Activated B cell treated with CpG ODN at 0.5 μM for 24 hours (primary cell): ENCODE data around the gene PTBP3. TPM values are rescaled to one million over a fixed set of nuclear protein-coding genes. Genes with fewer than 3 reads are reported as not detected.

Experiments
- ATAC-seq: fragments of 200-7000 bp; cut with Tn5 transposase; one replicate; pipeline ENCODE4 v1.10.0; 2021; ENCODE audit warnings: low read depth, mild to moderate bottlenecking, moderate library complexity
- CTCF ChIA-PET: fragments of 350-600 bp; sonication (Branson Sonifier 250); formaldehyde crosslinking; loops from one replicate; lab custom pipeline; 2021; ENCODE audit warnings: antibody characterized with exemption; lab: Charles Lee
- POLR2A ChIA-PET: fragments of 350-600 bp; sonication (Branson Sonifier 250); formaldehyde crosslinking; loops from one replicate; lab custom pipeline; 2021; ENCODE audit warnings: antibody characterized with exemption; lab: Charles Lee
- DNase-seq: peaks from one replicate; pipeline ENCODE4 v3.0.0; 2022
- H3K27ac Mint-ChIP-seq: one replicate; pipeline ENCODE4 v1.8.0; 2020; ENCODE audit warnings: mixed read lengths
- H3K27me3 Mint-ChIP-seq: one replicate; pipeline ENCODE4 v1.8.0; 2021; ENCODE audit warnings: mixed read lengths
- H3K36me3 Mint-ChIP-seq: one replicate; pipeline ENCODE4 v1.8.0; 2021; ENCODE audit warnings: low read depth, mixed read lengths
- H3K4me1 Mint-ChIP-seq: one replicate; pipeline ENCODE4 v1.8.0; 2021; ENCODE audit warnings: mixed read lengths
- H3K4me3 Mint-ChIP-seq: one replicate; pipeline ENCODE4 v1.8.0; 2020; ENCODE audit warnings: mild to moderate bottlenecking, mixed read lengths
- H3K9me3 Mint-ChIP-seq: one replicate; pipeline ENCODE4 v1.8.0; 2020; ENCODE audit warnings: mixed read lengths
- CTCF ChIP-seq: fragments of 200-600 bp; IDR thresholded peaks from one replicate; pipeline ENCODE4 v1.8.0; 2022; ENCODE audit warnings: antibody characterized with exemption, mild to moderate bottlenecking
- intact Hi-C: fragments of 100-400 bp; cut with micrococcal nuclease; formaldehyde crosslinking; loops from one replicate; pipeline ENCODE4 v1.15.1; 2024
- total RNA-seq: library from RNA; stranded (reverse); gene quantifications from 2 replicates; pipeline ENCODE4 v1.2.3, GENCODE V29; 2022

The PTBP3 gene
- total RNA-seq, 1 donor from 2014 or later = 106 TPM

GRCh38 chr9:112252194-112252593 is 81.2 kb downstream of the PTBP3 start:
- POLR2A ChIA-PET = interaction anchor here (0.6 kb wide), 1 partner anchor 82 kb away, joined by 5 read pairs; no protein-coding TSS in a partner anchor
- ATAC-seq (no peak), DNase-seq (no peak)
- H3K27ac Mint-ChIP-seq = no peak overlapping the region
- peaks cover 2% of the 10 kb centered on the region for H3K9me3 Mint-ChIP-seq
- peaks cover 66% of the 10 kb centered on the region for H3K36me3 Mint-ChIP-seq
- no peak overlapping the region for H3K4me3 Mint-ChIP-seq
- H3K4me1 Mint-ChIP-seq = peaks cover 8% of the 10 kb centered on the region
- intact Hi-C loops = loop anchor here (5.0 kb wide), 1 partner anchor 35 kb away; no protein-coding TSS in a partner anchor
- no peak for TF ChIP-seq CTCF
- H3K27me3 Mint-ChIP-seq = no peaks in the 10 kb centered on the region
- CTCF ChIA-PET = no interaction called here

- Mint-ChIP-seq H3K36me3 (peaks cover 67% of the 10 kb centered on the region), H3K4me1 (peaks cover 8% of the 10 kb centered on the region), H3K27me3 (no peaks in the 10 kb centered on the region), H3K9me3 (no peaks in the 10 kb centered on the region), H3K27ac (peak overlapping the region; percentile 15), H3K4me3 (no peak overlapping the region)
- POLR2A ChIA-PET = no interaction called here
- CTCF ChIA-PET = no interaction called here
- peak; percentile 7 for ATAC-seq
- intact Hi-C loops = no loop called here
- TF ChIP-seq CTCF = no peak
- no peak for DNase-seq
These were observed 84.1 kb downstream of the PTBP3 start for GRCh38 chr9:112249277-112249676.

- Mint-ChIP-seq H3K4me1 (peaks cover 8% of the 10 kb centered on the region), H3K36me3 (peaks cover 67% of the 10 kb centered on the region), H3K9me3 (no peaks in the 10 kb centered on the region), H3K4me3 (no peak overlapping the region), H3K27ac (peak overlapping the region; percentile 15), H3K27me3 (no peaks in the 10 kb centered on the region)
- ATAC-seq = no peak
- intact Hi-C loops = no loop called here
- no peak for TF ChIP-seq CTCF
- POLR2A ChIA-PET = no interaction called here
- no peak for DNase-seq
- CTCF ChIA-PET = no interaction called here
These were observed 84.7 kb downstream of the PTBP3 start for GRCh38 chr9:112248722-112249121.

- peaks cover 64% of the 10 kb centered on the region for H3K36me3 Mint-ChIP-seq
These were observed 86.3 kb downstream of the PTBP3 start for GRCh38 chr9:112247090-112247489.

GRCh38 chr9:112245126-112245525 is 88.3 kb downstream of the PTBP3 start:
- ChIA-PET POLR2A (no interaction called here), CTCF (no interaction called here)
- no peaks in the 10 kb centered on the region for H3K9me3 Mint-ChIP-seq
- peaks cover 61% of the 10 kb centered on the region for H3K36me3 Mint-ChIP-seq
- DNase-seq (no peak), ATAC-seq (no peak)
- H3K4me3 Mint-ChIP-seq = no peak overlapping the region
- H3K27ac Mint-ChIP-seq = no peak overlapping the region
- no peak for TF ChIP-seq CTCF
- intact Hi-C loops = no loop called here
- H3K4me1 Mint-ChIP-seq = peaks cover 15% of the 10 kb centered on the region
- no peaks in the 10 kb centered on the region for H3K27me3 Mint-ChIP-seq

More at GRCh38 chr9:112247090-112247489, 86.3 kb downstream of the PTBP3 start:
- peaks cover 15% of the 10 kb centered on the region for H3K4me1 Mint-ChIP-seq
- CTCF ChIA-PET = no interaction called here
- H3K27ac Mint-ChIP-seq = no peak overlapping the region
- POLR2A ChIA-PET = no interaction called here
- ATAC-seq (no peak), DNase-seq (no peak)
- no peaks in the 10 kb centered on the region for H3K9me3 Mint-ChIP-seq
- H3K27me3 Mint-ChIP-seq = no peaks in the 10 kb centered on the region
- no peak overlapping the region for H3K4me3 Mint-ChIP-seq
- no peak for TF ChIP-seq CTCF
- intact Hi-C loops = no loop called here
